Stomach (tissue), 9 donors: ENCODE measurements around the gene NTNG1. TPM values are rescaled to one million over a fixed set of nuclear protein-coding genes. Genes with fewer than 3 reads are reported as not detected.

Experiments
- DNase-seq, 2 donors: peaks; one replicate each; pipeline versions ENCODE4 v3.0.0 to v3.0.0-alpha.2; 2013 to 2019
- H3K27ac ChIP-seq, 5 donors: fragments of 200-600 bp in 4 of 5; sonication (generic) in 4 of 5; one replicate each; pipeline ENCODE4 v1.5.1; 2013 to 2019; ENCODE audit warnings: mild to moderate bottlenecking in 1 of 5, moderate library complexity in 1 of 5
- H3K27me3 ChIP-seq, 3 donors: fragments of 200-600 bp; sonication (generic); one replicate each; pipeline ENCODE4 v1.5.1; 2017 to 2019; ENCODE audit warnings: mixed run types in 1 of 3
- H3K36me3 ChIP-seq, 4 donors: fragments of 200-600 bp; sonication (generic); 1 replicate in 3 of 4; 2 replicates in 1 of 4; pipeline ENCODE4 v1.5.1; 2016 to 2019
- H3K4me1 ChIP-seq, 4 donors: fragments of 200-600 bp; sonication (generic); one replicate each; pipeline ENCODE4 v1.5.1; 2016 to 2019
- H3K4me3 ChIP-seq, 4 donors: fragments of 200-600 bp; sonication (generic) in 3 of 4; one replicate each; pipeline ENCODE4 v1.5.1; 2016 to 2019; ENCODE audit warnings: mild to moderate bottlenecking in 1 of 4
- H3K9me3 ChIP-seq, 4 donors: fragments of 200-600 bp; sonication (generic); one replicate each; pipeline ENCODE4 v1.5.1; 2016 to 2019
- EP300 ChIP-seq: sonication (generic); formaldehyde crosslinking; IDR thresholded peaks from one replicate; pipeline ENCODE4 v1.6.1; 2017; ENCODE audit warnings: antibody characterized with exemption
- POLR2A ChIP-seq, 4 donors: fragments of 450-650 bp; IDR thresholded peaks; one replicate each; pipeline ENCODE4 v1.6.1; 2016; ENCODE audit warnings: antibody characterized with exemption in 4 of 4, control low read depth in 2 of 4, mild to moderate bottlenecking in 1 of 4, moderate library complexity in 1 of 4
- POLR2AphosphoS5 ChIP-seq, 3 donors: sonication (generic); formaldehyde crosslinking; IDR thresholded peaks; one replicate each; pipeline ENCODE4 v1.6.1; 2016; ENCODE audit warnings: antibody characterized with exemption in 3 of 3
- WGBS, 5 donors: extraction: QIAGEN DNeasy Blood & Tissue Kit in 3 of 5; methylation state at CpG; one replicate each; pipeline versions ENCODE4 v1.1.5 to v1.1.7; 2013 to 2018; 5-methylcytosine and 5-hydroxymethylcytosine counted together
- intact Hi-C: fragments of 100-400 bp; cut with DNase I; formaldehyde crosslinking; loops from one replicate; pipeline ENCODE4 v1.15.1; 2023; ENCODE audit warnings: low total_unique reads
- polyA plus RNA-seq, 3 donors: library from polyadenylated mRNA; stranded (reverse); fragments of 200-250 nt; gene quantifications; one replicate each; pipeline ENCODE4 v1.2.3, GENCODE V29; 2013
- small RNA-seq, 4 donors: library from RNA; depleted of rRNA; stranded (forward); fragments of <200 nt; gene quantifications; one replicate each; pipeline ENCODE3, GENCODE V24; 2016
- total RNA-seq, 5 donors: library from RNA; depleted of rRNA; stranded (reverse); fragments of >200 nt; gene quantifications; one replicate each; pipeline versions ENCODE4 v1.1.0 to v1.2.3, GENCODE V29; 2014 to 2016
- TF ChIP-seq, protein P1 (sequence below), 7 experiments: fragments of 450-650 bp in 4 of 7; fragments of 200-600 bp in 3 of 7; sonication (generic) in 3 of 7; IDR thresholded peaks; one replicate each; pipeline ENCODE4 v1.5.1; 2016 to 2019; ENCODE audit warnings: antibody characterized with exemption in 7 of 7, control low read depth in 2 of 7, mild to moderate bottlenecking in 1 of 7
- donor health status: healthy with polysubstance abuse.
- donor health status: Bipolar disorder and iron deficiency.
- donor health status: healthy.

The NTNG1 gene
- total and polyA plus RNA-seq, 8 donors = 0.23 to 2.0 (median 0.58) TPM; not detected in 3

DNA sequence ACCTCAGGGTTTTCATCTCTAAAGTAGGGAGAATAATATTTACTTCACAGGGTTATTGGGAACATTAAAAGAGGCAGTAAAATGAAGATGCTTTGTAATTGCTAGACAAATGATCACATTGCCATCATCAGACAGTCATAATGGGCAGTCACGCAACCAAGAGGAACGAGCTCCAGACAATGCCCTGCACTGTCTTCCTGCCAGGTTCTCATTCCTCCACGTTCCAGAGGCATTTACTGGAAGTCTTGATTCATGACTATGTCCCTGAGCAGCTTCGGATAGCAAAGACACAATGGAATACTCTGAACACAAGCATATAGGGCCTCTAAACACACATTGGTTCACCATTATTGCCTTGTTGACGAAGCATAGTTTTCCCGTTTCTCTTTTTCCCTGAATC, 389.7 kb downstream of the NTNG1 start:
- Histone ChIP-seq H3K4me1 (peaks cover 0 to 4% (median 2%) of the 10 kb centered on the region in 4 donors), H3K27me3 (no peaks in the 10 kb centered on the region), H3K27ac (no peak overlapping the region), H3K9me3 (no peaks in the 10 kb centered on the region), H3K36me3 (no peaks in the 10 kb centered on the region), H3K4me3 (no peak overlapping the region)
- intact Hi-C loops = no loop called here
- no peak for DNase-seq
- TF ChIP-seq POLR2A (IDR thresholded peaks at IDR 0.05) = no peak
- no peak for TF ChIP-seq POLR2AphosphoS5 (IDR thresholded peaks at IDR 0.05)
- no peak for TF ChIP-seq EP300
- TF ChIP-seq, protein P1, sequence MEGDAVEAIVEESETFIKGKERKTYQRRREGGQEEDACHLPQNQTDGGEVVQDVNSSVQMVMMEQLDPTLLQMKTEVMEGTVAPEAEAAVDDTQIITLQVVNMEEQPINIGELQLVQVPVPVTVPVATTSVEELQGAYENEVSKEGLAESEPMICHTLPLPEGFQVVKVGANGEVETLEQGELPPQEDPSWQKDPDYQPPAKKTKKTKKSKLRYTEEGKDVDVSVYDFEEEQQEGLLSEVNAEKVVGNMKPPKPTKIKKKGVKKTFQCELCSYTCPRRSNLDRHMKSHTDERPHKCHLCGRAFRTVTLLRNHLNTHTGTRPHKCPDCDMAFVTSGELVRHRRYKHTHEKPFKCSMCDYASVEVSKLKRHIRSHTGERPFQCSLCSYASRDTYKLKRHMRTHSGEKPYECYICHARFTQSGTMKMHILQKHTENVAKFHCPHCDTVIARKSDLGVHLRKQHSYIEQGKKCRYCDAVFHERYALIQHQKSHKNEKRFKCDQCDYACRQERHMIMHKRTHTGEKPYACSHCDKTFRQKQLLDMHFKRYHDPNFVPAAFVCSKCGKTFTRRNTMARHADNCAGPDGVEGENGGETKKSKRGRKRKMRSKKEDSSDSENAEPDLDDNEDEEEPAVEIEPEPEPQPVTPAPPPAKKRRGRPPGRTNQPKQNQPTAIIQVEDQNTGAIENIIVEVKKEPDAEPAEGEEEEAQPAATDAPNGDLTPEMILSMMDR (IDR thresholded peaks at IDR 0.05) = no peak
- 57 to 71% (median 58%) methylated on average over 6 of the region's 6 CpGs for WGBS, 5 donors

DNA sequence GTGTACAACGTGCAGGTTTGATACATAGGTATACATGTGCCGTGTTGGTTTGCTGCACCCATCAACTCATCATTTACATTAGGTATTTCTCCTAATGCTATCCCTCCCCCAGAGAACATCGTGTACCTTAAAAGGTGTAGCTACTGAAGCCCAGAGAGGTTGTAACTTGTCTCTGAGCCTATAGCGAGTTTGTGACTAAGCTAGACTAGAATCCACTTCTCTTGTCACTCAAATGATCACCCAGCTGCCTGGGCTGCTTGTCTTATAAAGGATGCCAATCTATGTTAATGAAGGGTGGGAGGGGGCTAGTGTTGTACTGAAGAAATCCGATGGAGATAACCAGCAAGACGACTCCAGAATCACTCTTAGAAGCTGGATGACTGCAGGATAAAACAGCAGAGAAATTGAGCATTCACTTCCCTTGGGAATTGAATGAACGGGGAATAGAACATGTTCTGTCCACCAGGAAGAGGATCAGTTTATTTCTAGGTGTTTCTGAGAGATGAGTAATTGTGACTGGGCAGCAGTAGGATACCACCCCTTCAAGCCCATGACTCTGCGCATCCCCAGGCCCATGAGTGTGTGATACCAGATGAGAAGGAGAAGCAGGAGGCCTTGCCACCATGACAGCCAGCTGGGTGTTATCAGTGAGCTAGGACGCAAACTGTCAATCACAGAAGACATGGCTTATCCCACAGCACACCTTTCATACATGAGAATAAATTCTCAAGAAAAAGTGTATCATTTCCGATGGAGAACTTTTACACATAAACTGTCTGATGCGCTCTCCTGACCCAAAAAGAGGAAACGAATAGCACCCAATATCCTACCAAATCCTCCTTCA, 390.4 kb downstream of the NTNG1 start:
- Histone ChIP-seq H3K4me1 (peaks cover 0 to 12% (median 7%) of the 10 kb centered on the region in 4 donors), H3K27ac (no peak overlapping the region), H3K27me3 (no peaks in the 10 kb centered on the region), H3K4me3 (no peak overlapping the region), H3K9me3 (no peaks in the 10 kb centered on the region), H3K36me3 (no peaks in the 10 kb centered on the region)
- no peak for TF ChIP-seq POLR2A (IDR thresholded peaks at IDR 0.05)
- TF ChIP-seq POLR2AphosphoS5 (IDR thresholded peaks at IDR 0.05) = no peak
- TF ChIP-seq EP300 = no peak
- TF ChIP-seq, protein P1 (IDR thresholded peaks at IDR 0.05) = no peak
- intact Hi-C loops = no loop called here
- no peak for DNase-seq
- 80 to 91% (median 85%) methylated on average over 12 of the region's 12 CpGs for whole genome bisulfite sequencing, 5 donors

DNA sequence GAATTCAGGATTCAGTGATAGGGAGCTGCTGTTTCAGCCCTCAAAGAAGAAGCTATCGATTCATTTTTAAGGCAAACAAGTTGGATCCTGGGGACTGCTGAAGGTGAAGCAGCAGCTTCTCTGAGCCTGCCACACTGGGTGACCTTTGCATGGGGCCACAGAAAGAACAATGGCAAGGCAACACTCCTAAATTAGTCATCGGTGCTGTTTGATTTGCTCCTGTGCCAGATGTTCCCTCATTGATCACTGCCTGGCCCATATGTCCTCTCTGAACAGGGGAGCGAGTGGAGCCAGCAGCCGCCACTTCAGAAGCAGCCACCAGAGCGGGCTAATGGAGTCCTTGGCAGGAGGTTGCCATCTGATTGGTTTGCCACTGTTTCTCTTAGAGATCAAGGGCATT, 391.5 kb downstream of the NTNG1 start:
- WGBS, 5 donors = 47 to 82% (median 53%) methylated on average over 5 of the region's 5 CpGs
- intact Hi-C loops = no loop called here
- DNase-seq = peak in 1 of 2 donors; percentile 49

More for the DNA sequence above, 391.5 kb downstream of the NTNG1 start:
- Histone ChIP-seq H3K27me3 (no peaks in the 10 kb centered on the region), H3K36me3 (no peaks in the 10 kb centered on the region), H3K4me1 (peaks cover 0 to 17% (median 10%) of the 10 kb centered on the region in 4 donors), H3K27ac (no peak overlapping the region), H3K4me3 (no peak overlapping the region), H3K9me3 (no peaks in the 10 kb centered on the region)
- TF ChIP-seq, protein P1 (IDR thresholded peaks at IDR 0.05) = no peak
- TF ChIP-seq POLR2A (IDR thresholded peaks at IDR 0.05) = no peak
- TF ChIP-seq EP300 = no peak
- TF ChIP-seq POLR2AphosphoS5 (IDR thresholded peaks at IDR 0.05) = no peak

Small RNAs within 50 kb of the gene (small RNA-seq; reads per million reads assigned to genes)
- gene AC114491.1 = 0 to 0.31 (median 0) reads per million in 4 donors

Other genes with a start within 250 kb of the NTNG1 start
- gene PRMT6, start 84.4 kb upstream of the NTNG1 start, total RNA-seq = 10 to 100 TPM in 4 of 5 donors, not detected in 1; 14.7 to 18.8 (median 16.9) TPM
- gene PRMT6, start 84.4 kb upstream of the NTNG1 start, polyA plus RNA-seq = 10 to 100 TPM in 2 of 3 donors, 1 to 10 TPM in 1; 8.1 to 13.2 (median 10.8) TPM